GM12801 (cell line): ENCODE measurements around the gene MSRB3.

Experiments used
- TF ChIP-seq, protein P1 (sequence below): IDR thresholded peaks from one replicate; pipeline ENCODE4 v1.5.1; 2011; ENCODE audit warnings: control low read depth; ENCODE audit not compliant: insufficient read length; ENCODE audit errors: extremely low read depth

MSRB3 gene

DNA sequence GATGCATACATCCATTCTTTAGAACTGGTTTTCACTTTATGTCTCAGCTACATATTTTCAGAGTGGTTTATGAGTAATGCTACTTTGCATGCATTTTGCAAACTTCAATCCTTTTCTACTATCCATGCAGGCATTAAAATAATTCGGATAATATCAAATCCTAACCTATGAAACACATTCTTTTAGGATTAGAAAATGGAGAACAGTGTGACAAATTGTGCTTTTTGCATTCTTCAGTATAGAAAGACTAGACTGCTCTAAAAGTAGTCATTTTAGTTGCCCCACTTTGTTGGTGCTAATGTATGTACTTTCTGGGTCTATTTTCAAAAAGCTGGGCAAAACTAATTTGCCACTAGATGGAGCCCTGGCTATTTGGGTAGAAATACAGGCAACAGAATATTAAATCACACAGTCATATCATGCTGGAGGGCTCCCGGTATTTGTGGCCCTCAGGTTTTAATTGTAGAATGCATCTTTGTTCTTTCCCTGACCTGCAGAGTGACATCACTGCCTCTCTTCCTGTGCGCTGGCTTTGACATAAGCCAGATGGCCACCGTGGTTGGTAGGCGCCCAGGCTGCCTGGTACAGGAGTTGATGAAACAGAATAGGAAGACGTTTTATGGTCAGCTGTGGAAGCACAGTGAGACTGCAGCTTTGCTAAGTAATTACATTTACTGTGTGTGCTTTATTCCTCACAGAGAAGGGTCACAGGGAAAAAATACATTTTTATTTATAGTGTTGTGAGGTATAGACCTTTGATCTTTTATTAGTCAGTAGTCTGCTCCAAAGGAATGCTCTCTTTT, 28.1 kb downstream of the MSRB3 start:
- TF ChIP-seq, protein P1, sequence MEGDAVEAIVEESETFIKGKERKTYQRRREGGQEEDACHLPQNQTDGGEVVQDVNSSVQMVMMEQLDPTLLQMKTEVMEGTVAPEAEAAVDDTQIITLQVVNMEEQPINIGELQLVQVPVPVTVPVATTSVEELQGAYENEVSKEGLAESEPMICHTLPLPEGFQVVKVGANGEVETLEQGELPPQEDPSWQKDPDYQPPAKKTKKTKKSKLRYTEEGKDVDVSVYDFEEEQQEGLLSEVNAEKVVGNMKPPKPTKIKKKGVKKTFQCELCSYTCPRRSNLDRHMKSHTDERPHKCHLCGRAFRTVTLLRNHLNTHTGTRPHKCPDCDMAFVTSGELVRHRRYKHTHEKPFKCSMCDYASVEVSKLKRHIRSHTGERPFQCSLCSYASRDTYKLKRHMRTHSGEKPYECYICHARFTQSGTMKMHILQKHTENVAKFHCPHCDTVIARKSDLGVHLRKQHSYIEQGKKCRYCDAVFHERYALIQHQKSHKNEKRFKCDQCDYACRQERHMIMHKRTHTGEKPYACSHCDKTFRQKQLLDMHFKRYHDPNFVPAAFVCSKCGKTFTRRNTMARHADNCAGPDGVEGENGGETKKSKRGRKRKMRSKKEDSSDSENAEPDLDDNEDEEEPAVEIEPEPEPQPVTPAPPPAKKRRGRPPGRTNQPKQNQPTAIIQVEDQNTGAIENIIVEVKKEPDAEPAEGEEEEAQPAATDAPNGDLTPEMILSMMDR: no peak

DNA sequence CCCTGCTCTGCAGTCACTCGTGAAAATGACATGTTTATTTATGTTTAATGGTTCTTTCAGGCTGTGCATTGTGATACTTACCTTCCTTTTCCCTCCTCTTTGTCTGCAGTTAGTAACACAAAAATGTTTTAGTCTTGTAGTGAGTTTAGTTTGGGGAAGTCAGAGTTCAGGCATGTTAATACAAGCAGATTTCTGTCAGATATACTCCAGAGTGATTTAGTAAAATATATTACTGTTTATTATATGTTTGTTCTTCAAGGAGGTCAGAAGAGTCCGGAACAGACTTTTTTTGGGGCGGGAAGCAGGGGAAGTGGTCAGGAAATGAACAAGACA, 28.7 kb downstream of the MSRB3 start:
- TF ChIP-seq, protein P1: no peak

DNA sequence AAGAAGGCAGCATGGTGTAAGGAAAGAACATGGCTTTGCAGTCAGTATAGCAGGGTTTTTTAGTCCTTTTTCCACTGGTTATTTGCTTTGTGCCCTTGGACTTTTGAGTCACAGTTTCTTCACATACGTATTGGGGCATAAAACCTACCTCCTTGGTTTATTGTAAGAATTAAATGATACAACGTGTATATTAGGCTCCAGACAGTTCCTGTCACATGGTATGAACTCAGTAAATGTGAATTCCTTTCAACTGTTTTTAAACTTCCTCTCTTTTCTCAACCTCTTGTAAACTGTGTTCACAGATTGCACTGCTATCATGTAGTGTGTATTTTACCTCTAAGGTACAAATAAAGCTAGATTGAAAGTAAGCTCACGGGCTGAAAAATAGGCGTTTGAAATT, 29.5 kb downstream of the MSRB3 start:
- TF ChIP-seq, protein P1: no peak

DNA sequence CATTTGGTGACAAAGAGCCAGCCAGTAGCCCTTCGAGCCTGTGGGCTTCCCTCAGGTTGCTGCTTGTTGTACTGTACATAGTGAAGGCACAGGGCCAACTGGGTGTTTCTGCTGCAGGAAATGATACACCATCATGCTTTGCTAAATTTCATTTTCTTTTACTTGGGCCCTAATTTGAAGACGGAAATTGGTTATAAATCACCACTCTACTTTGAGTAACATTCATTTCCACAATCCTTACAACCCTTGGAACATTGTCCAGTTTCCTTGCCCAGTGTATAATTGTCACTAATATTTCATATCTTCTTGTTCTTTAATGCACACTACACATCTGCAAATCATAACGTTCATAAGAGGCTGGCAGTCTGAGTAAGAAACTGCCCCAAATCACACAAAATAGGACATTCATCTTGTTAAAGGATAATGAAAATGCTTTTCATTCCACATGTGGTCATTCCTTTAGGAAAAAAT, 30.2 kb downstream of the MSRB3 start:
- TF ChIP-seq, protein P1: no peak

DNA sequence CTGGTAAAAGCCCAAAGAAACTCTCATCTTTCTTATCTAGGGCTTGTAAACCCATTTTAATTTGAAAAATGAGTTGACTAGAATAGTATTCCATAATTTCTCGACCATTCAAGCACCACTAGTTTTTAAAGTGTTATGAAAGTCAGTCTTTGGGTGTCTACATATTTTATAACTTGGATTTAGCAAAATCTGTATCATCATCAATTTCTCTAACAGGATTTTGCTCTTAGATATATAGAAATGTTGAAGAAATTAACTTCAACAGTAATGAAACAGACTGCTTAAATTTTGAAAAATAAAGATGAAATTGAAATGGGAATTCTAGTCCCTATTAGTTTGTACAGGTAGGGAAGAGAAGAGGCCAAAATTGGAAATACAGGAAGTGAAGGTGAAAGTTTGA, 32.8 kb downstream of the MSRB3 start:
- TF ChIP-seq, protein P1: no peak

DNA sequence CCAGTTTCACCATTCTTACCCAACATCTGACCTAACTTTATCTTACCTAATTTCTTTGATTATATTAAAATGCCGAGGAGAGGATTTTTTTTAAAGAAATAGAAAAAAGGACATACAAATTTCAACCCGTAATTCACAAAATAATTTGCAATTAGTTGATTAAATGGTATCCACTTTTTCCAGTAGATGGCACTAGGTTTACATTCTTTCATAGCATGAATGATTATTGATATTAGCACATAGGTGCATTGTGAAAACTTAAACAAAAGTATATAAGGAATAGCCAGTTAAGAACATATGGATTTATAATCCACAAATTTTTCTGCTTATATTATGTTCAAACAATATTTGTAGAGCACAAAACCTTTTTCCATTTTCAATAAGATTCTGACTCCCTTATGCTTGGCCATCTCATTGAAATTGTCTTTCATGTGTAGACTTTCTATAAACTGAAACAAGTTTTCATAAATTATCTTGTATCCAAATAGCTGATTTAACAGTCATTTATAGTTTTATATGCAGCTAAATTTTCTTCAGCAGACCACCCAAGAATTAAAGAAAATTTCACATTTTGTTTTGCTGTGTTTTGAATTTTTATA, 35.3 kb downstream of the MSRB3 start:
- TF ChIP-seq, protein P1: no peak

DNA sequence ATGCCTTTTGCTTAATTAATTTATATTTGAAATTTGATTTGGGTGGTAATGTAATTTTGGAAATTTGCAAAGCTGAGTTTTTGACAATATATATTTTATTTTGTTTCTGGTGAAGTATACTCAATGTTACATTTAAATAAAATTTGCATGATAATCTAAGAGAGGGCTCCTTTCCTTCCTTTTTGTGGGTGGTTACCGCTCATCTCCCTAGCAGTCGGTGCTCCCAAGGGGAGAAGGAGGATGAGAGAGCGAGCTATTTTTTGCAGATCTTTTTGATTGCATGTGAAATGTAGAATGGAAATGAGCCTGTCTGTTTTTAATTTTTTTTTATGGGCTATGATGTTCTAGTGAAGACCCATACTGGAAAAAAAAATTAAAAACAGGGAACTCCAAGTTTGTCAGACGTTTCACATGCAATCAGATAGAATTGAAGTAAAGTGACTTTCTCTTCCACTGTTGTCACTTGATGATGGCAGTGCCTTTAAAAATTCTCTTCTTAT, 39.8 kb downstream of the MSRB3 start:
- TF ChIP-seq, protein P1: no peak
